GM10847 (cell line): ENCODE measurements around the gene SLC39A11.

ENCODE experiments used
- POLR2A ChIP-seq: IDR thresholded peaks from 2 replicates; pipeline ENCODE4 v1.6.1; 2011; ENCODE audit not compliant: insufficient read length; ENCODE audit errors: extremely low read depth

SLC39A11 gene

DNA sequence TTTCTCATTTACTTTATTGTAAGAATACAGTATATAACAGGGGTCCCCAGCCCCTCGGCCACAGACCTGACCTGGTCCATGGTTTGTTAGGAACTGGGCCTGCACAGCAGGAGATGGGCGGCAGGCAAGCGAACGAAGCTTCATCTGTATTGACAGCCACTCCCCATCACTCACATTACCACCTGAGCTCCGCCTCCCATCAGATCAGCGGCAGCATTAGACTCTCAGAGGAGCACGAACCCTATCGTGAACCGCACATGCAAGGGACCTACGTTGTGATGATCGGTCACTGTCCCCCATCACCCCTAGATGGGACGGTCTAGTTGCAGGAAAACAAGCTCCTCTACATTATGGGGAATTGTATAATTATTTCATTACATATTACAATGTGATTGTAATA, 410.6 kb downstream of the SLC39A11 start:
- TF ChIP-seq POLR2A, result no peak

DNA sequence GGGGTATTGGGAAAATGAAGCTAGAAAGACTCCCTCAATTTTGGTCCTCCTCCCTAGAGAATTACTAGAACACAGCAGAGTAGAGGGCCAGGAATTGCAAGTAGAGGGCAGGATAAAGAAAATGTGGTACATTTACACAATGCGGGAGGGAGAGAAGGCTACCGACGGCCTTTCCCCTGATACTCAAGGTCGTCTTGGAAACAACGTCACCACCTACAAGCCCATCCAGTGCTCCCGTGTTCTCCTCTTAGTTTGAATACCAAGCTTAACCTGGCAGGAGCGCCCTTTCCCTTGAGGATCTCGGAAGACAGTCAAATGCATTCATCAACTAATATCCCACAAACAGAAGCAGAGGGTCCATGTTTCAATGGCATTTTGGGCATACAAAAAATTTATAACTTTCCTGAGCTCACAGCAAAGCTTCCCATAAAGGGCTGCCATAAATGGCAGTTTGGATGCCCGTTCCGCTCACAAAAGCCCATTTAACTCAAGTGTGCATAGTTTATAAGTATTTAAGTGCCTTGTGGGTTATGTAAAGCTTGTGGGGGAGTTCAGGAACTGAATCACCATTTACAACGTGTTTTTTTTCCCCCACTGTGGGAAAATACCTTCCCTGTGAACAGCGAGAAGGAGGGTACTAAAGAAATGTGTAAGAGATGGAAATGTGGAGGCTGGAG, 414.6 kb downstream of the SLC39A11 start:
- TF ChIP-seq POLR2A, result no peak

- no peak for TF ChIP-seq POLR2A
Observed at GRCh38 chr17:72677108-72677507, 415.4 kb downstream of the SLC39A11 start.

- TF ChIP-seq POLR2A, result no peak
Observed at GRCh38 chr17:72672729-72673128, 419.8 kb downstream of the SLC39A11 start.

GRCh38 chr17:72671016-72671415, 421.5 kb downstream of the SLC39A11 start:
- no peak for TF ChIP-seq POLR2A

- TF ChIP-seq POLR2A, result no peak
Observed at GRCh38 chr17:72667096-72668063, 425.1 kb downstream of the SLC39A11 start.

DNA sequence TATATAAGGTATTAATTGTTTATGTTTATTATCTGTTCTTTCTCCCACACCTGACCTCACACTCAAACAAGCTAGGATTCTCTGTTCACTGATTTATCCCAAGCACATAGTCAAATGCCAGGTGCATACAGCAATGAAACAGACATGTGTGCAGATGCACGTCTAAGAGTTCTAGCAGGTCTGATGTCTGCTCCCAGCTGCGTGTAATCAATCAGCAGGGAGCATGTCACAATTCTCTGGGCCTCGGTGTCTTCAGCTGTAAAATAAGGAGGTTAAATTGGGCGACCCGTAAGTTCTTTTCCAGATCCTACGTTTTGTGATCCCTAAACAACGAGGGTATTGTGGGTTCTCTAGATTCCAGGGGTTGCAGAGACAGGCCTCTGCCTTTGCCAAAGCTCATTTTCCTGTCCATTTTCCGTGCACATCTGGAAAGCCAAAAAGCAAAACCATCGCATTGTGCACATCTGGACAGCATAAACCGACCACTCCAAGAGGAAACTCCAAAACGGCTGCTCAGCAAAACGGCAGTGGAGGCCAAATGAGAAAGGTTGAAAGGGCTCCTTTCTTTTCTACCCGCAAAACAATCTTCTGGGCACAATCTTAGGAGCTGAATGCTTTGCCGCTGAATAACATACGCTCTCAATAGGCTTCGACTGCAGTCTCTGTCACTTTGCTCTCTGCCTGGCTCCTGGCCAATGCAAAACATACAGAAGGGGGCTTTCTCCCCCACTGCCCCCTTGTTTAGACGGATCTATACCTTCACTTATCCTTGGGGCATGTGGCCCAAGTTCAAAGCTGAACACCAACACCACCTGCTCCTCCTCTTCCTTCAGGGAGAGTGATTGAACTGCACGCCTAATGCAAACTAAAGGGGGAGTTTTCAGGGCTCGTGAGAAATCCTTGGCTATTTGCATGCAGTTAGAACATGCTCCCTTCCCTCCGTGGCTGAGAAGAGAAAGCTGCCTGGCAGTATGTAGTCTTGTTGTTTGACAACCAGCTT, 426.3 kb downstream of the SLC39A11 start:
- TF ChIP-seq POLR2A, result no peak

GRCh38 chr17:72662827-72663190, 429.7 kb downstream of the SLC39A11 start:
- TF ChIP-seq POLR2A, result no peak

DNA sequence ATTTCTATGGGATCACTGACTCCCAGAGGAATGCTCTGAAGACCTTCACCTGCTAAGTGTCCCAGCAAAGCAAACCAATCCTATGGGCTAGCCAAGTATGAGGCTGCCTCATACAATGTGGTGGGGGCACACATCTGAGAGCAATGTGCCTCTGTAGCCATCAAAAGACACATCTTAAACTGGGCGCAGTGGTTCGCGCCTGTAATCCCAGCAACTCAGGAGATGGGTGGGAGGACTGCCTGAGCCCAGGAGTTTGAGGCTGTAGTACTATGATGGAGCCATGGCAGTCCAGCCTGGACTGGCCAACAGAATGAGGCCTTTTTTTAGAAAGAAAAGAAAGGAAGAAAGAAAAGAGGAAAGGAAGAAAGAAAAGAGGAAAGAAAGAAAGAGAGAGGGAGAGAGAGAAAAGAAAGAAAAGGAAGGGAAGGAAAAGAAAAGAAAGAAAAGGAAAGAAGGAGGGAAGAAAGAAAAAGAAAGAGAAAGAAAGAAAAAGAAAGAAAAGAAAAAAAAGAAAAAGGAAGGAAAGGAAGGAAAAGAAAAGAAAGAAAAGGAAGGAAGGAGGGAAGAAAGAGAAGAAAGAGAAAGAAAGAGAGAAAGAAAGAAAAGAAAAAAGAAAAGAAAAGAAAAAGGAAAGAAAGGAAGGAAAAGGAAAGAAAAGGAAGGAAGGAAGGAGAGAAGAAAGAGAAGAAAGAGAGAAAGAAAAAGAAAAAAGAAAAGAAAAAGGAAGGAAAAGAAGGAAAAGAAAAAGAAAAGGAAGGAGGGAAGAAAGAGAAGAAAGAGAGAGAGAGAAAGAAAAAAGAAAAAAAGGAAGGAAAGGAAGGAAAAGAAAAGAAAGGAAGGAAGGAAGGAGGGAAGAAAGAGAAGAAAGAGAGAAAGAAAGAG, 430.3 kb downstream of the SLC39A11 start:
- no peak for TF ChIP-seq POLR2A

DNA sequence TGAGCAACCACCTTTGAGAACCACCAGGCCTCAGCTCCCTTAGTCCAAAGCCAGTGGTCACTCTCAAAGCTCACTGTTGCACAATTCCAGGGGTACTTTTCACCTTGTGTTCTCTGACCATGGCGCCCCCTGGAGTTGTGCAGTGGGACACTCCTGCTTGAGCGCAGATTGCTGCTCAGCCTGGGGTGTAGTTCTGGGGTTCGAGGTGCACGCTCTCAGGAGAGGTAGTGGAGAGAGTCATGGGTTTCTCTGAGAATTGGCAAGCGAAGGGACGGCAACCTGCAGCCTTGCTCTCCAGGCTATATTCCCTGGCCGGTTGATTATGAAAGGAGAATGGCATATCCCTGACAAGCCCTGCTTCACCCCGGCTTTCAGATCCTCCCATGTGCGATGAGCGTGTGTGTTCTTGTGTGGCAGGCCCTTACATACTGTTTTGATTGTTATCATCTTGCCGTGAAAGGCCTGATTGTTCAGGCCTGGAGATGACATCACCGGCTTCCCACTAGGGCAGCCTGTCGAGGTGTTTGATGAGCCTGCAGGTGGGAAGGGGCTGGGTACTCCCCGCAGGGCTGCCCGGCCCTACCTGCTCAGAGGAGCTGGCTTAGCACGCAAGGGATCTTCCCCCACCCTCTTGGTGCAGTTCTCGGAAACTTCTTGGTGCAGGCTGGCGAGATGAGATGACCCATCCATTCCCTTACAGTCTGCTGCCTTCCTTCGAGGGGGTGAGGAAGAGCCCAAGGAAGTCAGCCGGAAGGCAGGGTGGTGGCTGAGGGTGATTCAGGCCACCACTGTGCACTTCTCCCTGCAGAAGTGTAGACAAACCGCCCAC, 431.2 kb downstream of the SLC39A11 start:
- TF ChIP-seq POLR2A, result no peak

- no peak for TF ChIP-seq POLR2A
Observed at GRCh38 chr17:72660274-72661115, 432.0 kb downstream of the SLC39A11 start.

- TF ChIP-seq POLR2A, result no peak
Observed at GRCh38 chr17:72659811-72660210, 432.7 kb downstream of the SLC39A11 start.
